Measurements from ENCODE around the gene CCDC85C. TPM values are rescaled to one million over a fixed set of nuclear protein-coding genes. Genes with fewer than 3 reads are reported as not detected.

CCDC85C gene
- total RNA-seq, 1 experiment from 2014 or later = 42.3 TPM

GRCh38 chr14:99530407-99531155 lies 73.4 kb downstream of the CCDC85C start:
- no peaks in the 10 kb centered on the region for H3K9me2 ChIP-seq (ENCODE audit: insufficient read depth)
- CTCF ChIA-PET = no interaction called here
- no peaks in the 10 kb centered on the region for H3K9me3 ChIP-seq (ENCODE audit: control insufficient read depth in 1 of 2, insufficient read depth in 1 of 2, low read depth in 1 of 2, low read length in 2 of 2)
- RAD21 ChIA-PET (ENCODE audit: low non-redundant PET in 1 of 2, low total read pairs in 2 of 2, uncharacterized antibody in 2 of 2, unreplicated experiment in 2 of 2) = no interaction called here
- intact Hi-C loops (cut with micrococcal nuclease) = no loop called here
- no peak overlapping the region for H3K27ac ChIP-seq (ENCODE audit: low read depth, low read length)
- no peaks in the 10 kb centered on the region for H3K27me3 ChIP-seq (ENCODE audit: insufficient read depth, low read length)
- H3K79me2 ChIP-seq (ENCODE audit: insufficient read depth, low read length) = no peaks in the 10 kb centered on the region; the same call in 1 of the 2 replicates
- no peaks in the 10 kb centered on the region for H3K4me1 ChIP-seq (ENCODE audit: control insufficient read depth in 1 of 2, insufficient read depth in 2 of 2, low read length in 2 of 2)
- no peak overlapping the region for H3K4me2 ChIP-seq (ENCODE audit: low read length)
- no peaks in the 10 kb centered on the region for H4K20me1 ChIP-seq (ENCODE audit: insufficient read depth)
- no peak for ATAC-seq
- POLR2A ChIA-PET = no interaction called here
- H3K36me3 ChIP-seq (ENCODE audit: control insufficient read depth in 1 of 2, insufficient read depth in 2 of 2, low read length in 2 of 2) = no peaks in the 10 kb centered on the region
- H3K4me3 ChIP-seq (replicated peaks in 1 of 2; ENCODE audit: low read depth in 1 of 2, low read length in 2 of 2) = no peak overlapping the region
- no peak overlapping the region for H3K9ac ChIP-seq (ENCODE audit: low read length)
- H2AFZ ChIP-seq (ENCODE audit: low read depth, low read length, poor library complexity, severe bottlenecking) = no peak overlapping the region
- TF ChIP-seq POLR2A (IDR thresholded peaks at IDR 0.05; ENCODE audit: borderline replicate concordance, extremely low read depth, insufficient read depth, insufficient read length) = no peak
- TF ChIP-seq CTCF (IDR thresholded peaks at IDR 0.05 in 2 of 3, conservative IDR thresholded peaks at IDR 0.05 in 1 of 3; ENCODE audit: borderline replicate concordance in 1 of 3, insufficient read depth in 1 of 3, low read depth in 2 of 3, low read length in 2 of 3) = no peak
- no peak for TF ChIP-seq POLR2AphosphoS5 (IDR thresholded peaks at IDR 0.05; ENCODE audit: low read depth, low read length)
- TF ChIP-seq EZH2 (IDR thresholded peaks at IDR 0.05) = no peak
- no peak for TF ChIP-seq CEBPB (IDR thresholded peaks at IDR 0.05; ENCODE audit: low read depth)
- TF ChIP-seq ZFX (IDR thresholded peaks at IDR 0.05) = no peak
- no peak for TF ChIP-seq SRF (IDR thresholded peaks at IDR 0.05; ENCODE audit: low read depth)
- TF ChIP-seq, protein P1, sequence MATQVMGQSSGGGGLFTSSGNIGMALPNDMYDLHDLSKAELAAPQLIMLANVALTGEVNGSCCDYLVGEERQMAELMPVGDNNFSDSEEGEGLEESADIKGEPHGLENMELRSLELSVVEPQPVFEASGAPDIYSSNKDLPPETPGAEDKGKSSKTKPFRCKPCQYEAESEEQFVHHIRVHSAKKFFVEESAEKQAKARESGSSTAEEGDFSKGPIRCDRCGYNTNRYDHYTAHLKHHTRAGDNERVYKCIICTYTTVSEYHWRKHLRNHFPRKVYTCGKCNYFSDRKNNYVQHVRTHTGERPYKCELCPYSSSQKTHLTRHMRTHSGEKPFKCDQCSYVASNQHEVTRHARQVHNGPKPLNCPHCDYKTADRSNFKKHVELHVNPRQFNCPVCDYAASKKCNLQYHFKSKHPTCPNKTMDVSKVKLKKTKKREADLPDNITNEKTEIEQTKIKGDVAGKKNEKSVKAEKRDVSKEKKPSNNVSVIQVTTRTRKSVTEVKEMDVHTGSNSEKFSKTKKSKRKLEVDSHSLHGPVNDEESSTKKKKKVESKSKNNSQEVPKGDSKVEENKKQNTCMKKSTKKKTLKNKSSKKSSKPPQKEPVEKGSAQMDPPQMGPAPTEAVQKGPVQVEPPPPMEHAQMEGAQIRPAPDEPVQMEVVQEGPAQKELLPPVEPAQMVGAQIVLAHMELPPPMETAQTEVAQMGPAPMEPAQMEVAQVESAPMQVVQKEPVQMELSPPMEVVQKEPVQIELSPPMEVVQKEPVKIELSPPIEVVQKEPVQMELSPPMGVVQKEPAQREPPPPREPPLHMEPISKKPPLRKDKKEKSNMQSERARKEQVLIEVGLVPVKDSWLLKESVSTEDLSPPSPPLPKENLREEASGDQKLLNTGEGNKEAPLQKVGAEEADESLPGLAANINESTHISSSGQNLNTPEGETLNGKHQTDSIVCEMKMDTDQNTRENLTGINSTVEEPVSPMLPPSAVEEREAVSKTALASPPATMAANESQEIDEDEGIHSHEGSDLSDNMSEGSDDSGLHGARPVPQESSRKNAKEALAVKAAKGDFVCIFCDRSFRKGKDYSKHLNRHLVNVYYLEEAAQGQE (IDR thresholded peaks at IDR 0.05; ENCODE audit: low read depth) = no peak
- no peak for TF ChIP-seq EGR1 (IDR thresholded peaks at IDR 0.05; ENCODE audit: low read depth)
- no peak for TF ChIP-seq ZBTB33 (IDR thresholded peaks at IDR 0.05; ENCODE audit: extremely low read depth, insufficient replicate concordance, low read length)
- no peak for TF ChIP-seq ELF1 (IDR thresholded peaks at IDR 0.05; ENCODE audit: borderline replicate concordance, low read depth)
- DNase-seq (ENCODE audit: low read depth, low spot score) = no peak
- BruUV-seq (replicated peaks) = no TSS peak

Measured in HCT116 (cell line).